WTC11 (cell line): ENCODE measurements around the gene TCL1B.

Experiments
- IRF2 ChIP-seq: sonication (generic); formaldehyde crosslinking; IDR thresholded peaks from 2 replicates; pipeline ENCODE4 v1.8.0; 2022; ENCODE audit warnings: low read depth, missing genetic modification reagents, borderline replicate concordance
- TP53 ChIP-seq: sonication (generic); formaldehyde crosslinking; IDR thresholded peaks from 2 replicates; pipeline ENCODE4 v1.8.1; 2023; ENCODE audit warnings: mild to moderate bottlenecking, missing genetic modification reagents
- TF ChIP-seq, protein P1 (sequence below): sonication (generic); formaldehyde crosslinking; IDR thresholded peaks from 2 replicates; pipeline ENCODE4 v1.8.1; 2022; ENCODE audit warnings: low read depth, missing genetic modification reagents, borderline replicate concordance
- TF ChIP-seq, protein P2 (sequence below): fragments of 200-600 bp; IDR thresholded peaks from 2 replicates; pipeline ENCODE4 v1.8.0; 2022; ENCODE audit warnings: antibody characterized with exemption
- TF ChIP-seq, protein P3 (sequence below): sonication (generic); formaldehyde crosslinking; IDR thresholded peaks from 2 replicates; pipeline ENCODE4 v1.8.0; 2022; ENCODE audit warnings: mild to moderate bottlenecking, missing genetic modification reagents
- TF ChIP-seq, protein P4 (sequence below): sonication (generic); formaldehyde crosslinking; IDR thresholded peaks from 2 replicates; pipeline ENCODE4 v1.8.0; 2022; ENCODE audit warnings: mild to moderate bottlenecking, missing genetic modification reagents
- TF ChIP-seq, protein P5 (sequence below): fragments of 250-450 bp; sonication (Bioruptor Pico); IDR thresholded peaks from 2 replicates; pipeline ENCODE4 v2.1.2; 2022; ENCODE audit warnings: mild to moderate bottlenecking, moderate library complexity
- TF ChIP-seq, protein P6 (sequence below): sonication (generic); formaldehyde crosslinking; IDR thresholded peaks from 2 replicates; pipeline ENCODE4 v1.8.1; 2023; ENCODE audit warnings: mild to moderate bottlenecking, missing genetic modification reagents
- TF ChIP-seq, protein P7 (sequence below): fragments of 250-450 bp; sonication (Bioruptor Pico); IDR thresholded peaks from 2 replicates; pipeline ENCODE4 v1.9.0; 2021; ENCODE audit warnings: mild to moderate bottlenecking, borderline replicate concordance
- TF ChIP-seq, protein P8 (sequence below): sonication (generic); formaldehyde crosslinking; IDR thresholded peaks from 2 replicates; pipeline ENCODE4 v1.8.0; 2022; ENCODE audit warnings: missing genetic modification reagents

DNA sequence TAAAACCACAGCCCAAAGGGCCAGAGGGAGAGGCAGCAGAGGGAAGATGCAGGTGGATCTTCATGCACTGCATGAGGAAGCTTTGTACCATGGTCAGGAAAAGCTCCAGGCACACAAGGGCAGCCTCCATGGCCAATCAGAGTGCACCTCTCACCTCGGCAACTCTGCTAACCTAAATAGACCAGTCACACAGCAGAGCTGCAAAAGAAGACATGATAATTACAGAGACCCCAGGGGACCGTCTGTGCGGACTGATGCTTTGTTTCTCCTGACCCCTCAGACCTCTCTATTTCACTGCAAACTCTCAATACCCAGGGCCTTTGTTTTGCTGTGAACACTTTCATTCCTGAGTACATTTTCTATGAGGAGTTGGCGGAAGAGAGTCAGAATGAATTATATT, 10.7 kb upstream of the TCL1B start:
- TF ChIP-seq, protein P1, sequence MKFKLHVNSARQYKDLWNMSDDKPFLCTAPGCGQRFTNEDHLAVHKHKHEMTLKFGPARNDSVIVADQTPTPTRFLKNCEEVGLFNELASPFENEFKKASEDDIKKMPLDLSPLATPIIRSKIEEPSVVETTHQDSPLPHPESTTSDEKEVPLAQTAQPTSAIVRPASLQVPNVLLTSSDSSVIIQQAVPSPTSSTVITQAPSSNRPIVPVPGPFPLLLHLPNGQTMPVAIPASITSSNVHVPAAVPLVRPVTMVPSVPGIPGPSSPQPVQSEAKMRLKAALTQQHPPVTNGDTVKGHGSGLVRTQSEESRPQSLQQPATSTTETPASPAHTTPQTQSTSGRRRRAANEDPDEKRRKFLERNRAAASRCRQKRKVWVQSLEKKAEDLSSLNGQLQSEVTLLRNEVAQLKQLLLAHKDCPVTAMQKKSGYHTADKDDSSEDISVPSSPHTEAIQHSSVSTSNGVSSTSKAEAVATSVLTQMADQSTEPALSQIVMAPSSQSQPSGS (CRISPR knock-in tag) = no peak
- TF ChIP-seq IRF2 (CRISPR knock-in tag) (no peak), TP53 (CRISPR knock-in tag) (no peak)
- TF ChIP-seq, protein P2, sequence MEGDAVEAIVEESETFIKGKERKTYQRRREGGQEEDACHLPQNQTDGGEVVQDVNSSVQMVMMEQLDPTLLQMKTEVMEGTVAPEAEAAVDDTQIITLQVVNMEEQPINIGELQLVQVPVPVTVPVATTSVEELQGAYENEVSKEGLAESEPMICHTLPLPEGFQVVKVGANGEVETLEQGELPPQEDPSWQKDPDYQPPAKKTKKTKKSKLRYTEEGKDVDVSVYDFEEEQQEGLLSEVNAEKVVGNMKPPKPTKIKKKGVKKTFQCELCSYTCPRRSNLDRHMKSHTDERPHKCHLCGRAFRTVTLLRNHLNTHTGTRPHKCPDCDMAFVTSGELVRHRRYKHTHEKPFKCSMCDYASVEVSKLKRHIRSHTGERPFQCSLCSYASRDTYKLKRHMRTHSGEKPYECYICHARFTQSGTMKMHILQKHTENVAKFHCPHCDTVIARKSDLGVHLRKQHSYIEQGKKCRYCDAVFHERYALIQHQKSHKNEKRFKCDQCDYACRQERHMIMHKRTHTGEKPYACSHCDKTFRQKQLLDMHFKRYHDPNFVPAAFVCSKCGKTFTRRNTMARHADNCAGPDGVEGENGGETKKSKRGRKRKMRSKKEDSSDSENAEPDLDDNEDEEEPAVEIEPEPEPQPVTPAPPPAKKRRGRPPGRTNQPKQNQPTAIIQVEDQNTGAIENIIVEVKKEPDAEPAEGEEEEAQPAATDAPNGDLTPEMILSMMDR = no peak
- TF ChIP-seq, protein P3, sequence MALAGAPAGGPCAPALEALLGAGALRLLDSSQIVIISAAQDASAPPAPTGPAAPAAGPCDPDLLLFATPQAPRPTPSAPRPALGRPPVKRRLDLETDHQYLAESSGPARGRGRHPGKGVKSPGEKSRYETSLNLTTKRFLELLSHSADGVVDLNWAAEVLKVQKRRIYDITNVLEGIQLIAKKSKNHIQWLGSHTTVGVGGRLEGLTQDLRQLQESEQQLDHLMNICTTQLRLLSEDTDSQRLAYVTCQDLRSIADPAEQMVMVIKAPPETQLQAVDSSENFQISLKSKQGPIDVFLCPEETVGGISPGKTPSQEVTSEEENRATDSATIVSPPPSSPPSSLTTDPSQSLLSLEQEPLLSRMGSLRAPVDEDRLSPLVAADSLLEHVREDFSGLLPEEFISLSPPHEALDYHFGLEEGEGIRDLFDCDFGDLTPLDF (CRISPR knock-in tag) = no peak
- TF ChIP-seq, protein P4, sequence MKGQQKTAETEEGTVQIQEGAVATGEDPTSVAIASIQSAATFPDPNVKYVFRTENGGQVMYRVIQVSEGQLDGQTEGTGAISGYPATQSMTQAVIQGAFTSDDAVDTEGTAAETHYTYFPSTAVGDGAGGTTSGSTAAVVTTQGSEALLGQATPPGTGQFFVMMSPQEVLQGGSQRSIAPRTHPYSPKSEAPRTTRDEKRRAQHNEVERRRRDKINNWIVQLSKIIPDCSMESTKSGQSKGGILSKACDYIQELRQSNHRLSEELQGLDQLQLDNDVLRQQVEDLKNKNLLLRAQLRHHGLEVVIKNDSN (CRISPR knock-in tag) = no peak
- TF ChIP-seq, protein P5, sequence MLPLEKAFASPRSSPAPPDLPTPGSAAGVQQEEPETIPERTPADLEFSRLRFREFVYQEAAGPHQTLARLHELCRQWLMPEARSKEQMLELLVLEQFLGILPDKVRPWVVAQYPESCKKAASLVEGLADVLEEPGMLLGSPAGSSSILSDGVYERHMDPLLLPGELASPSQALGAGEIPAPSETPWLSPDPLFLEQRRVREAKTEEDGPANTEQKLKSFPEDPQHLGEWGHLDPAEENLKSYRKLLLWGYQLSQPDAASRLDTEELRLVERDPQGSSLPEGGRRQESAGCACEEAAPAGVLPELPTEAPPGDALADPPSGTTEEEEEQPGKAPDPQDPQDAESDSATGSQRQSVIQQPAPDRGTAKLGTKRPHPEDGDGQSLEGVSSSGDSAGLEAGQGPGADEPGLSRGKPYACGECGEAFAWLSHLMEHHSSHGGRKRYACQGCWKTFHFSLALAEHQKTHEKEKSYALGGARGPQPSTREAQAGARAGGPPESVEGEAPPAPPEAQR (CRISPR knock-in tag) = no peak
- TF ChIP-seq, protein P6, sequence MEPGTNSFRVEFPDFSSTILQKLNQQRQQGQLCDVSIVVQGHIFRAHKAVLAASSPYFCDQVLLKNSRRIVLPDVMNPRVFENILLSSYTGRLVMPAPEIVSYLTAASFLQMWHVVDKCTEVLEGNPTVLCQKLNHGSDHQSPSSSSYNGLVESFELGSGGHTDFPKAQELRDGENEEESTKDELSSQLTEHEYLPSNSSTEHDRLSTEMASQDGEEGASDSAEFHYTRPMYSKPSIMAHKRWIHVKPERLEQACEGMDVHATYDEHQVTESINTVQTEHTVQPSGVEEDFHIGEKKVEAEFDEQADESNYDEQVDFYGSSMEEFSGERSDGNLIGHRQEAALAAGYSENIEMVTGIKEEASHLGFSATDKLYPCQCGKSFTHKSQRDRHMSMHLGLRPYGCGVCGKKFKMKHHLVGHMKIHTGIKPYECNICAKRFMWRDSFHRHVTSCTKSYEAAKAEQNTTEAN = no peak
- TF ChIP-seq, protein P7, sequence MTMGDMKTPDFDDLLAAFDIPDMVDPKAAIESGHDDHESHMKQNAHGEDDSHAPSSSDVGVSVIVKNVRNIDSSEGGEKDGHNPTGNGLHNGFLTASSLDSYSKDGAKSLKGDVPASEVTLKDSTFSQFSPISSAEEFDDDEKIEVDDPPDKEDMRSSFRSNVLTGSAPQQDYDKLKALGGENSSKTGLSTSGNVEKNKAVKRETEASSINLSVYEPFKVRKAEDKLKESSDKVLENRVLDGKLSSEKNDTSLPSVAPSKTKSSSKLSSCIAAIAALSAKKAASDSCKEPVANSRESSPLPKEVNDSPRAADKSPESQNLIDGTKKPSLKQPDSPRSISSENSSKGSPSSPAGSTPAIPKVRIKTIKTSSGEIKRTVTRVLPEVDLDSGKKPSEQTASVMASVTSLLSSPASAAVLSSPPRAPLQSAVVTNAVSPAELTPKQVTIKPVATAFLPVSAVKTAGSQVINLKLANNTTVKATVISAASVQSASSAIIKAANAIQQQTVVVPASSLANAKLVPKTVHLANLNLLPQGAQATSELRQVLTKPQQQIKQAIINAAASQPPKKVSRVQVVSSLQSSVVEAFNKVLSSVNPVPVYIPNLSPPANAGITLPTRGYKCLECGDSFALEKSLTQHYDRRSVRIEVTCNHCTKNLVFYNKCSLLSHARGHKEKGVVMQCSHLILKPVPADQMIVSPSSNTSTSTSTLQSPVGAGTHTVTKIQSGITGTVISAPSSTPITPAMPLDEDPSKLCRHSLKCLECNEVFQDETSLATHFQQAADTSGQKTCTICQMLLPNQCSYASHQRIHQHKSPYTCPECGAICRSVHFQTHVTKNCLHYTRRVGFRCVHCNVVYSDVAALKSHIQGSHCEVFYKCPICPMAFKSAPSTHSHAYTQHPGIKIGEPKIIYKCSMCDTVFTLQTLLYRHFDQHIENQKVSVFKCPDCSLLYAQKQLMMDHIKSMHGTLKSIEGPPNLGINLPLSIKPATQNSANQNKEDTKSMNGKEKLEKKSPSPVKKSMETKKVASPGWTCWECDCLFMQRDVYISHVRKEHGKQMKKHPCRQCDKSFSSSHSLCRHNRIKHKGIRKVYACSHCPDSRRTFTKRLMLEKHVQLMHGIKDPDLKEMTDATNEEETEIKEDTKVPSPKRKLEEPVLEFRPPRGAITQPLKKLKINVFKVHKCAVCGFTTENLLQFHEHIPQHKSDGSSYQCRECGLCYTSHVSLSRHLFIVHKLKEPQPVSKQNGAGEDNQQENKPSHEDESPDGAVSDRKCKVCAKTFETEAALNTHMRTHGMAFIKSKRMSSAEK = no peak
- TF ChIP-seq, protein P8, sequence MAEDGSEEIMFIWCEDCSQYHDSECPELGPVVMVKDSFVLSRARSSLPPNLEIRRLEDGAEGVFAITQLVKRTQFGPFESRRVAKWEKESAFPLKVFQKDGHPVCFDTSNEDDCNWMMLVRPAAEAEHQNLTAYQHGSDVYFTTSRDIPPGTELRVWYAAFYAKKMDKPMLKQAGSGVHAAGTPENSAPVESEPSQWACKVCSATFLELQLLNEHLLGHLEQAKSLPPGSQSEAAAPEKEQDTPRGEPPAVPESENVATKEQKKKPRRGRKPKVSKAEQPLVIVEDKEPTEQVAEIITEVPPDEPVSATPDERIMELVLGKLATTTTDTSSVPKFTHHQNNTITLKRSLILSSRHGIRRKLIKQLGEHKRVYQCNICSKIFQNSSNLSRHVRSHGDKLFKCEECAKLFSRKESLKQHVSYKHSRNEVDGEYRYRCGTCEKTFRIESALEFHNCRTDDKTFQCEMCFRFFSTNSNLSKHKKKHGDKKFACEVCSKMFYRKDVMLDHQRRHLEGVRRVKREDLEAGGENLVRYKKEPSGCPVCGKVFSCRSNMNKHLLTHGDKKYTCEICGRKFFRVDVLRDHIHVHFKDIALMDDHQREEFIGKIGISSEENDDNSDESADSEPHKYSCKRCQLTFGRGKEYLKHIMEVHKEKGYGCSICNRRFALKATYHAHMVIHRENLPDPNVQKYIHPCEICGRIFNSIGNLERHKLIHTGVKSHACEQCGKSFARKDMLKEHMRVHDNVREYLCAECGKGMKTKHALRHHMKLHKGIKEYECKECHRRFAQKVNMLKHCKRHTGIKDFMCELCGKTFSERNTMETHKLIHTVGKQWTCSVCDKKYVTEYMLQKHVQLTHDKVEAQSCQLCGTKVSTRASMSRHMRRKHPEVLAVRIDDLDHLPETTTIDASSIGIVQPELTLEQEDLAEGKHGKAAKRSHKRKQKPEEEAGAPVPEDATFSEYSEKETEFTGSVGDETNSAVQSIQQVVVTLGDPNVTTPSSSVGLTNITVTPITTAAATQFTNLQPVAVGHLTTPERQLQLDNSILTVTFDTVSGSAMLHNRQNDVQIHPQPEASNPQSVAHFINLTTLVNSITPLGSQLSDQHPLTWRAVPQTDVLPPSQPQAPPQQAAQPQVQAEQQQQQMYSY = no peak
